OCI-LY3 (cell line): ENCODE data around the gene KRTAP10-2.

Experiments
- CTCF ChIP-seq: fragments of 200-600, 300-600 bp; sonication (generic); IDR thresholded peaks from 2 replicates; pipeline ENCODE4 v1.5.1; 2014; ENCODE audit warnings: antibody characterized with exemption, low read length, low read depth
- EZH2phosphoT487 ChIP-seq: fragments of 200-600 bp; shearing (Covaris generic); IDR thresholded peaks from 2 replicates; pipeline ENCODE4 v1.6.1; 2018; ENCODE audit warnings: antibody characterized with exemption, mixed run types, low read depth

GRCh38 chr21:44595524-44595923 is 44.2 kb upstream of the KRTAP10-2 start:
- TF ChIP-seq CTCF = no peak
- TF ChIP-seq EZH2phosphoT487 = no peak
